ENCODE data around the gene MYOG. TPM values are rescaled to one million over a fixed set of nuclear protein-coding genes. Genes with fewer than 3 reads are reported as not detected.
A peak's percentile ranks its signal among the peaks of the same experiment; 100 is the strongest.

The MYOG gene
- total RNA-seq, 2 donors from 2014 or later: not detected

GRCh38 chr1:203124546-203125317 is 38.9 kb upstream of the MYOG start:
- Mint-ChIP-seq H3K9me3 (no peaks in the 10 kb centered on the region), H3K4me1 (ENCODE audit: low read depth in 2 of 2) (peaks cover 6 to 21% of the 10 kb centered on the region in 2 donors), H3K27me3 (peaks cover 59 to 68% of the 10 kb centered on the region in 2 donors), H3K4me3 (no peak overlapping the region), H3K27ac (no peak overlapping the region), H3K36me3 (no peaks in the 10 kb centered on the region)
- ATAC-seq (no peak), DNase-seq (ENCODE audit: low spot score) (peak; percentile 15)

GRCh38 chr1:203124011-203124410 is 38.2 kb upstream of the MYOG start:
- Mint-ChIP-seq H3K27ac (no peak overlapping the region), H3K36me3 (no peaks in the 10 kb centered on the region), H3K27me3 (peaks cover 57 to 64% of the 10 kb centered on the region in 2 donors), H3K4me3 (no peak overlapping the region), H3K9me3 (no peaks in the 10 kb centered on the region), H3K4me1 (ENCODE audit: low read depth in 2 of 2) (peaks cover 6 to 21% of the 10 kb centered on the region in 2 donors)
- ATAC-seq: no peak
- no peak for DNase-seq (ENCODE audit: low spot score)

DNA sequence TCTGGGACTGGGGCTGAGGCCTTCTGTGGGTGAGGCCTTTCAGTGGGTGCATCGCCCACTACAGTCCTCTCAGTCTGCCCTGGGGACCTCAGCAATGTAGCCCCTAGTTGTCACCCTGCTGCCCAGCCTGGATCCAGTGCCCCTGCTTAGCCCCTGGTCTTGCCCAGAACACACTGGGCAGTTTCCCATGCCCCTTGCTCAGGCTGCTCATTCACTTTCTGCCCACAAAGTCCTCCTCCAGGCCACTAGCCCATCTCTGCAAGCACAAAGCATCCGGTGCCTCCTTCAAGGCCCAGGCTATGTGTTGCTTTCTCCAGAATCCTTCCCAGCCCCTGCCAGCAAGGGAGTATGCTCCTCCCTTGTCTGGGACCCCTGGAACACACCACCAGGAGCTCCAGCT is 36.3 kb upstream of the MYOG start:
- ATAC-seq (no peak), DNase-seq (ENCODE audit: low spot score) (no peak)
- no peaks in the 10 kb centered on the region for H3K9me3 Mint-ChIP-seq
- H3K4me1 Mint-ChIP-seq (ENCODE audit: low read depth in 2 of 2): peaks cover 6 to 19% of the 10 kb centered on the region in 2 donors
- no peaks in the 10 kb centered on the region for H3K36me3 Mint-ChIP-seq
- H3K27me3 Mint-ChIP-seq: peaks cover 54 to 70% of the 10 kb centered on the region in 2 donors
- no peak overlapping the region for H3K27ac Mint-ChIP-seq
- no peak overlapping the region for H3K4me3 Mint-ChIP-seq

DNA sequence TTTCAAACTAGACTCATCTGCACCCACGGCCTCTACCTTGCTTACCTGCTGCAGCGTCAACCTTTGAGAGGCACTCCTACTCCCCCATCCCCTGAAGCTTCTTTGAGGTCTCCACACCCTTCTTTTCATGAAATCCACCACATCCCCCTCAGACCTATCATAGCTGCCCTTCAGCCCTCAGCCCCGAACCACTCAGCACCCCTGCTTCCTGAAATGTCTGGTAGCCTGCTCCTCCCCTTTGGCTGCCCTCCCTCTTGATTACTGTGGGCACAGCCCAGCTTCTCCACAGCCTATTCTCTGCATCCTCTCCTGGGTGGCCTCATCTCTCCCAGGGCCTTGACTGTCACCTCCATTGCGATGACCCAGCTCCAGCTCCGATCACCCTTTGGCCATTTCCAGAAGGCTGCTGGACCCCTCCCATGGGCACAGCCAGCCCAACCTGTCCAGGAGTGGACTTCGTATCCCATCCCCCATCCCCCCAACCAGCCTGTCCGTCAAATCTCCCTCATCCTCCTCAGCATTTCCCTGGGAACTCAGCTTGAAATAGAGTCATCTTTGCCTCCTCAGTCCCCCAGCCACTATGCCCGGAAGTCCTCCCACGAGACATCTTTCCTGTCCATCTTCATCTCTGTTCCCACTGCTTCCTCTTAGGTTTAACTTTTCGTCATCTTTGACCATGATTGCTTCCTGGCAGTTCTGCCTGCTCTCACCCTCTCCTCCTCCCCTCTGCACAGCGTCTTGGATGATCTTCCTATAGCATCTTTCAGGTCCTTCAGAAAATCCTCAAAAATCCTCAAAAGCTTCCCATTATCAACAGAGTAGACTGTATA is 35.6 kb upstream of the MYOG start:
- Mint-ChIP-seq H3K4me1 (ENCODE audit: low read depth in 2 of 2) (peaks cover 6 to 15% of the 10 kb centered on the region in 2 donors), H3K36me3 (no peaks in the 10 kb centered on the region), H3K9me3 (no peaks in the 10 kb centered on the region), H3K27me3 (peaks cover 52 to 62% of the 10 kb centered on the region in 2 donors), H3K27ac (no peak overlapping the region), H3K4me3 (no peak overlapping the region)
- ATAC-seq: no peak
- DNase-seq (ENCODE audit: low spot score): peak; percentile 42

DNA sequence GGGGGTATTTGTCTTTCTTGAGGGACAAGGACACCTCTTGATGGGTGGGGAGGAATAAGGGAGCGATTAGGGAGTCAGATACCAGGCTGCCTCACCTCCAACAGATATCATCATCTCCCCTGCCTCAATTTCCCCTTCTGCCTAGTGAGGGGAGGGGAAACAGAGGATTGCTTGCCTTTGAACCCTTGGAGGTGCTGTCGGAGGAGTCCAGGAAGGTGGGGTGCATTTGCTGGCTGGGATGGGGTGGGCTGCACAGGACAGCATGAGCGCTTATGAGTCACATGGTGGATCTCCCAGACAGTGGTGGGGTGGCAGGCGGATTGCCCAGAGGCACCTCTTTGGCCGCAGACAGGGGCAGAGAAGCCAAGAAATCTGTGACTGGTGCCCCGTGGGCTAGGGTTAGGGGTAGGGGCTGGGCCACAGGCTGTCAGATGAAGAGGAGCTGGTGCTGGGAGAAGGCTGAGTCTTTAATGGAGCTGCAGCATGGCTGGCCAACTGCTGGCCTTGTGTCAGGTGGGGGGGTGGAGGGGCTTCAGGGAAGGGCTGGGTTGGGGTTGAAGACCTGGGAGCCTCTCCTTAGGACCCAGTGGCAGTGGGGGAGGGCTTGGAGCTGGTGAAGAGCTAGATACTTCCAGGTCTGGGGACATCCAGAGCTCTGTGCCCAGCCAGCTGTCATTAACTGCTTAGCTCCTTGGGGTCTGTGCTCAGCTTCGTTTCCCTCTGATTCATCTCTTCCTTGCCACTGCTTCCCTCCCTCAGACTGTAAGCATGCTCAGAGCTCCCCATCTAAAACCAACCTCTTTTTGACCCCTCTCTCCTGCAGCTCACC is 34.7 kb upstream of the MYOG start:
- H3K4me1 Mint-ChIP-seq (ENCODE audit: low read depth in 2 of 2): peaks cover 6 to 12% of the 10 kb centered on the region in 2 donors
- H3K4me3 Mint-ChIP-seq: no peak overlapping the region
- ATAC-seq: no peak

DNA sequence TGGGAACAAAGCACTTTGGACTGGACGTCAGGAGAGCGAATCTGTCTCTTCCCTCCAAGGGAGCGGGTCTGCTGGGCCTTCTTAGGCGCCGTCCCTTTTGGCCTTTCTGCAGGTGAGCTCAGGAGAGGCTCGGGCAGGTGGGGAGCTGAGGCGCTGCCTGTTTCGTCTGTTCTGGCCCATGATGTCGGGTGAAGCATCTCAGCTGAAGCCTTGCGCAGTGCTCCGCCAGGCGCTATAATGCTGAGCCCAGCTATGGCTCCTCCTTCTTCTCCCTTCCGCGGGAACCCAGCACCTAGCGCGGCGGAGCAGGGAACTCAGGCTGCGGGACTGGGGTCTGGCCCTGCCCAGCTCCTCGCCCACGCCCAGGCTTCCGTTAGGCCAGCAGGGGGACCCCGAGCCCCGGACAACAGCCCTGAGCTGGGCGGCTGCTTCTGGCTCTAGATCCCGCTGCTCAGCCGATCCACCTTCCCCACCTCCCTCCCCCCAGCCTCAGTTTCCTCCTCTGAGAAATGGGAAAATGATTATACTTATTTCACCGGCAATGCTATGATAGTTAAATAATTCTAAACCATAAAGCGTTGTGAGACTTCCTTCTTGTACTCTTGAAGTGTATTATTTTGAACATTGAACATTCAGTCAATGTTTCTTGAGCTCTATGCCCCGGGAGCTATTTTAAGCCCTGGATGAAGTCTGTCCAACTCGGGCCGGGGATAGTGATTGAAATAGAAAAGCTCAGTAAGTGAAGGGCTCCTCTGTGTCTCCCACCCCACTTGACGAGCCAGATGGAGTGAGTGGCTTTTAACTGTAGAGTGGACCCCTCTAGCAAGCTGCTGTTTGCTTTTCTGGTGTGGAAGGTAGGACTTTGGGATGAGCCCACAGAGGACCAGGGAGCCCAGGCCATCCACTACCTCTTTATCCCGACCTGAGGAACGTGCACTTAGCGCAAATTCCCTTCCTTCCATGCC is 32.1 kb upstream of the MYOG start:
- ATAC-seq (peak; percentile 39 to 66), DNase-seq (ENCODE audit: low spot score) (no peak)
- Mint-ChIP-seq H3K27me3 (peaks cover 36 to 40% of the 10 kb centered on the region in 2 donors), H3K4me1 (ENCODE audit: low read depth in 2 of 2) (peaks cover 6 to 12% of the 10 kb centered on the region in 2 donors), H3K9me3 (no peaks in the 10 kb centered on the region), H3K4me3 (no peak overlapping the region), H3K27ac (no peak overlapping the region), H3K36me3 (no peaks in the 10 kb centered on the region)

More for the DNA sequence above, 34.7 kb upstream of the MYOG start:
- no peaks in the 10 kb centered on the region for H3K9me3 Mint-ChIP-seq
- H3K27ac Mint-ChIP-seq: no peak overlapping the region
- H3K27me3 Mint-ChIP-seq: peaks cover 48 to 53% of the 10 kb centered on the region in 2 donors
- no peaks in the 10 kb centered on the region for H3K36me3 Mint-ChIP-seq
- DNase-seq (ENCODE audit: low spot score): peak; percentile 20

GRCh38 chr1:203116091-203116820 is 30.4 kb upstream of the MYOG start:
- ATAC-seq (peak in 1 of 2 donors; percentile 8), DNase-seq (ENCODE audit: low spot score) (no peak)
- no peaks in the 10 kb centered on the region for H3K36me3 Mint-ChIP-seq
- H3K27me3 Mint-ChIP-seq: peaks cover 28 to 31% of the 10 kb centered on the region in 2 donors
- no peak overlapping the region for H3K27ac Mint-ChIP-seq
- no peak overlapping the region for H3K4me3 Mint-ChIP-seq
- no peaks in the 10 kb centered on the region for H3K9me3 Mint-ChIP-seq
- peaks cover 0 to 5% of the 10 kb centered on the region in 2 donors for H3K4me1 Mint-ChIP-seq (ENCODE audit: low read depth in 2 of 2)

DNA sequence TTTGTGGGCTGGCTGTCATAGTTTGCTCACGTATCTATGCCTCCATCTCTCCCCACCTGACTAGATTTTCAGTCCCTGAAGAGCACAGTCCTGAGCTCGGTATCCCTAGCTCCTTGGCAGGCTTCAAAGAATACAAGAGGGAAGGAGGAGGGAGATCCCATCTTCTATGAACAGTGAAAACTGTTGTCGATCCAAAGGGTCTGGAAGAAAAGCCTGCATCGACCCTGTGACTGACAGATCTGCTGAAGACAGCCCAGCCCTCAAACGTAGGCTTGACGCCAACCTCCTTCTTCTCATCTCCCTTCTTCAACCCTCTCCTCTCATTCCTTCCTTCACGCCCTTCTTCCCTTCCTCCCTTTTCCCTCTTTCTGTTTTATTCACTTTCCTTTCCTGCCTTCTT is 28.4 kb upstream of the MYOG start:
- no peak for ATAC-seq
- no peaks in the 10 kb centered on the region for H3K36me3 Mint-ChIP-seq
- no peak for DNase-seq (ENCODE audit: low spot score)
- H3K27me3 Mint-ChIP-seq: peaks cover 20 to 28% of the 10 kb centered on the region in 2 donors
- H3K4me1 Mint-ChIP-seq (ENCODE audit: low read depth in 2 of 2): no peaks in the 10 kb centered on the region
- no peak overlapping the region for H3K4me3 Mint-ChIP-seq
- H3K9me3 Mint-ChIP-seq: no peaks in the 10 kb centered on the region
- H3K27ac Mint-ChIP-seq: no peak overlapping the region

GRCh38 chr1:203113308-203113707 is 27.5 kb upstream of the MYOG start:
- H3K9me3 Mint-ChIP-seq: no peaks in the 10 kb centered on the region
- H3K27ac Mint-ChIP-seq: no peak overlapping the region
- H3K36me3 Mint-ChIP-seq: no peaks in the 10 kb centered on the region
- ATAC-seq (no peak), DNase-seq (ENCODE audit: low spot score) (no peak)
- no peaks in the 10 kb centered on the region for H3K4me1 Mint-ChIP-seq (ENCODE audit: low read depth in 2 of 2)
- peaks cover 25 to 30% of the 10 kb centered on the region in 2 donors for H3K27me3 Mint-ChIP-seq
- H3K4me3 Mint-ChIP-seq: no peak overlapping the region

GRCh38 chr1:203112475-203112874 is 26.7 kb upstream of the MYOG start:
- no peaks in the 10 kb centered on the region for H3K4me1 Mint-ChIP-seq (ENCODE audit: low read depth in 2 of 2)
- H3K36me3 Mint-ChIP-seq: no peaks in the 10 kb centered on the region
- H3K27me3 Mint-ChIP-seq: peaks cover 27 to 36% of the 10 kb centered on the region in 2 donors
- H3K27ac Mint-ChIP-seq: no peak overlapping the region
- DNase-seq (ENCODE audit: low spot score): no peak
- H3K9me3 Mint-ChIP-seq: no peaks in the 10 kb centered on the region
- H3K4me3 Mint-ChIP-seq: no peak overlapping the region
- no peak for ATAC-seq

DNA sequence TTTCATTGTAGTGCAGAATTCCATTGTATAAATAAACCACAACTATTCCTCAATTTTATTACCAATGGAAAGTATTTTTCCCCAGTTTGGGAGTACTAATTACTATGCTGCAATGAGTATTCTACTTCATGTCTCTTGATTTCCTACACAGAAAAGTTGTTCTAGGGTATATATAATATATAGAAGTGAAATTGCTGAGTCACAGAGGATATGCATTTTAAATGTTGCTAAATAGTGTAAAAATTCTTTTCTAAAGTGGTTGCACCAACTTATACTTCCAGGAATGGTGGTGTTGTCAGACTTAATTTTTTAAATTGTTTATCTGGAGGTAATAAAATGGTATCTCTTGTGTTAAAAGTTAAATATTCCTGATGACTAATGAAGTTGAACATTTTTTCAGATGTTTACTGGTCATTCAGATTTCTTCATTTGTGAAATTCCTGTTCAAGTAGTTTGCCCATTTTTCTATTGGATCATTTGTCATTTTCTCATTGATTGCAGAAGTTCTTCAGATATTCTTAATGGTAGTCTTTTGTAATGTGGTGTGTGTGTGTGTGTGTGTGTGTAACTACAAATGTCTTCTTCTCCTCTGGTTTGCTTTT is 19.1 kb upstream of the MYOG start:
- H3K4me1 Mint-ChIP-seq (ENCODE audit: low read depth in 2 of 2): no peaks in the 10 kb centered on the region
- DNase-seq (ENCODE audit: low spot score): no peak
- H3K27me3 Mint-ChIP-seq: peaks cover 37 to 61% of the 10 kb centered on the region in 2 donors

More for the DNA sequence above, 19.1 kb upstream of the MYOG start:
- no peak overlapping the region for H3K4me3 Mint-ChIP-seq
- peaks cover 4% of the 10 kb centered on the region for H3K36me3 Mint-ChIP-seq
- no peaks in the 10 kb centered on the region for H3K9me3 Mint-ChIP-seq
- no peak overlapping the region for H3K27ac Mint-ChIP-seq
- ATAC-seq: no peak
